GM12878 (cell line): ENCODE results near the gene GPR39. TPM values are rescaled to one million over a fixed set of nuclear protein-coding genes. Genes with fewer than 3 reads are reported as not detected.

ENCODE experiments used
- ATAC-seq: fragments of 200-7000 bp; cut with Tn5 transposase; 3 replicates; pipeline ENCODE4 v1.9.1; 2020; ENCODE audit warnings: mild to moderate bottlenecking, moderate library complexity
- BruUV-seq: library from RNA; stranded (reverse); fragments of 400-500 nt; replicated peaks from 2 replicates; lab custom pipeline; 2021; lab: Mats Ljungman, UMichigan
- CTCF ChIA-PET: fragments of 300-600 bp; sonication (Branson Sonifier 250); formaldehyde crosslinking; extraction: SDS; loops from one replicate; lab custom pipeline; 2021; ENCODE audit warnings: inconsistent platforms; lab: Yijun Ruan, JAX
- POLR2A ChIA-PET: fragments of 350-600 bp; formaldehyde crosslinking; extraction: SDS; loops from one replicate; lab custom pipeline; 2021; ENCODE audit warnings: inconsistent platforms; lab: Charles Lee
- RAD21 ChIA-PET: fragments of 300-600 bp; sonication (Branson Sonifier 250); formaldehyde crosslinking; loops from one replicate; lab custom pipeline; 2023; ENCODE audit warnings: antibody characterized with exemption; ENCODE audit not compliant: unreplicated experiment; lab: Charles Lee
- SMC1A ChIA-PET: fragments of 300-600 bp; sonication (Branson Sonifier 250); formaldehyde crosslinking; loops from one replicate; lab custom pipeline; 2023; ENCODE audit not compliant: unreplicated experiment, uncharacterized antibody; lab: Charles Lee
- DNase-seq: peaks from one replicate; pipeline ENCODE4 v3.0.0-alpha.2; 2011; ENCODE audit warnings: low read depth, low spot score
- FAIRE-seq: peaks from 3 replicates; lab custom pipeline; 2011; peaks lifted over from hg19 to GRCh38; lab: Jason Lieb, UNC
- H2AFZ ChIP-seq: 2 replicates; pipeline ENCODE4 v1.6.0; 2011; ENCODE audit warnings: low read depth, low read length, control low read depth; ENCODE audit not compliant: control insufficient read depth
- H3K27ac ChIP-seq: 2 replicates; pipeline ENCODE4 v1.5.1; 2011; ENCODE audit warnings: control low read depth; ENCODE audit not compliant: control insufficient read depth, insufficient read depth
- H3K27me3 ChIP-seq, 2 experiments: replicated peaks in 1 of 2; 2 replicates each; pipeline versions ENCODE4 v1.6.0 to v1.6.1; 2011; ENCODE audit warnings: low read length in 1 of 2; ENCODE audit not compliant: control insufficient read depth in 2 of 2, insufficient read depth in 2 of 2
- H3K36me3 ChIP-seq, 2 experiments: 2 replicates each; pipeline ENCODE4 v1.5.1; 2011; ENCODE audit warnings: low read length in 1 of 2; ENCODE audit not compliant: control insufficient read depth in 2 of 2, insufficient read depth in 2 of 2
- H3K4me1 ChIP-seq: 2 replicates; pipeline ENCODE4 v1.6.1; 2011; ENCODE audit warnings: mild to moderate bottlenecking, low read length, moderate library complexity, mixed read lengths; ENCODE audit not compliant: control insufficient read depth, insufficient read depth
- H3K4me2 ChIP-seq: 2 replicates; pipeline ENCODE4 v1.6.0; 2011; ENCODE audit warnings: control low read depth; ENCODE audit not compliant: control insufficient read depth, insufficient read depth
- H3K4me3 ChIP-seq: fragments of 200-600 bp; sonication (generic); 2 replicates; pipeline ENCODE4 v1.5.1; 2016
- H3K79me2 ChIP-seq: 2 replicates; pipeline ENCODE4 v1.6.0; 2011; ENCODE audit warnings: low read length; ENCODE audit not compliant: control insufficient read depth, insufficient read depth
- H3K9ac ChIP-seq: 2 replicates; pipeline ENCODE4 v1.8.0; 2011; ENCODE audit warnings: low read length, control low read depth, mixed read lengths; ENCODE audit not compliant: control insufficient read depth, insufficient read depth
- H3K9me3 ChIP-seq: replicated peaks from 3 replicates; pipeline ENCODE4 v1.5.1; 2011; ENCODE audit warnings: mild to moderate bottlenecking, low read length; ENCODE audit not compliant: control insufficient read depth, insufficient read depth
- H4K20me1 ChIP-seq: 2 replicates; pipeline ENCODE4 v1.6.0; 2011; ENCODE audit not compliant: control insufficient read depth, insufficient read depth
- ATF7 ChIP-seq: fragments of 450-650 bp; IDR thresholded peaks from 2 replicates; pipeline ENCODE4 v1.6.1; 2016; ENCODE audit warnings: low read depth, mild to moderate bottlenecking
- HDAC2 ChIP-seq: fragments of 200-600 bp; sonication (generic); IDR thresholded peaks from 2 replicates; pipeline ENCODE4 v1.6.1; 2017
- RCOR1 ChIP-seq: conservative IDR thresholded peaks from 2 replicates; pipeline ENCODE4 v1.6.1; 2012; ENCODE audit warnings: low read depth, low read length, improper control_type of control experiment
- WGBS: methylation state at CpG from one replicate; pipeline ENCODE4 v1.1.6; 2016; ENCODE audit warnings: low lambda C conversion rate; ENCODE audit not compliant: insufficient replicate concordance, insufficient coverage; ENCODE audit errors: missing lambda C conversion rate; 5-methylcytosine and 5-hydroxymethylcytosine counted together
- in situ Hi-C: fragments of 300-500 bp; cut with MboI; formaldehyde crosslinking; loops from 9 replicates; pipeline ENCODE4 v1.14.3; 2018; ENCODE audit warnings: mixed read lengths
- intact Hi-C: fragments of 100-400 bp; cut with micrococcal nuclease; formaldehyde crosslinking; loops from one replicate; pipeline ENCODE4 v1.14.2; 2022; ENCODE audit not compliant: unreplicated experiment
- polyA plus RNA-seq, 11 experiments: library from polyadenylated mRNA; depleted of rRNA in 4 of 11; unstranded in 6 of 11; stranded (reverse) in 5 of 11; fragments of >200 nt; fragmentation: Nextera tagmentation in 4 of 11; fragmentation: Illumina TruSeq in 1 of 11; extraction: Ambion mirVana in 4 of 11; extraction: Trizol in 1 of 11; gene quantifications; 1 replicate in 1 of 11; 2 replicates in 10 of 11; pipeline versions ENCODE4 v1.2.1 to v1.2.3, GENCODE V29; 2011 to 2016; ENCODE audit warnings: inconsistent platforms in 2 of 11, missing spikeins in 2 of 11, low read depth in 1 of 11
- total RNA-seq, 4 experiments: library from RNA; depleted of rRNA in 3 of 4; stranded (reverse); fragments of >200 nt in 3 of 4; fragmentation: Illumina TruSeq in 1 of 4; extraction: Trizol in 1 of 4; gene quantifications; 2 replicates each; pipeline versions ENCODE4 v1.2.1 to v1.2.3, GENCODE V29; 2013 to 2021
- TF ChIP-seq, protein P1 (sequence below): IDR thresholded peaks from 2 replicates; pipeline ENCODE4 v1.6.1; 2011; ENCODE audit warnings: low read depth, mild to moderate bottlenecking, low read length, moderate library complexity, borderline replicate concordance; ENCODE audit errors: extremely low read depth
- TF ChIP-seq, protein P2 (sequence below): IDR thresholded peaks from 2 replicates; pipeline ENCODE4 v1.6.1; 2012; ENCODE audit warnings: low read length, inconsistent platforms

The GPR39 gene
- total and polyA plus RNA-seq, 10 of the 15 experiments (the other 5 are each of a cell fraction or from before 2014, with no cell fraction given), result 0.05 to 0.23 TPM; not detected in 8

DNA sequence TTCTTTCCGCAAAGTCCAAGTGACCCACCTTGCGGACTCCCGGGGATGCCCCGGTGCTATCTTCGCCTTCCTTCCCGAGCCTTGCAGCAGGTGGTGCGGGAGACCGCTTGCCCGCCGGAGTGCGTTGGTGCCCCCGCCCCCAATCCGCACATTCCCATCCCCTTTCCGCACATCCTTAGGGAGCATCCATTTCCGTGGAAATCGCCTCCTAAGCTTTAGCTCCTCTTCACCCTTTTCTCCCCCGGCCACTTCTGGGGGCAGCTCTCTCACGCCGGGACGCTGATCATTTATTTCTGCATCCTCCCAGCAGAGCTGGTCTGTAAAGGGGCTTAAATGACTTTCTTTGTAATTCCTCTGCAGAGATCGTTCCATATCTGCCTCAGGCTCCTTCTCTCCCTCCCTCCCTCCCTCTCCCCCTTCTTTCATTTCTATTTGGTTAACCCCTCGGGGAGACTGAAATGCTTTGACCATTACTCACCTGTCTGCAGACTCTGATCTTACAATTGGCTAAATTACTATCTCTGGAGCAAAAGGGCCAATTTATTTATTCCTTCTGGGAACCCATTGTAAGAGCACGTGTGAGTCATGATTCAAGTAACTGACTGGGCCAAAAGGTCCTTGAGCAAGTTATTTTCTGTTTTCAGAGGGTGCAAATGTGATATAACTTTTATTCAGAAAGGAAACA lies 254.7 kb downstream of the GPR39 start:
- no peak for FAIRE-seq
- 44% methylated on average over 11 of the region's 23 CpGs for WGBS
- TF ChIP-seq HDAC2 (no peak), RCOR1 (no peak), ATF7 (no peak)
- TF ChIP-seq, protein P1, sequence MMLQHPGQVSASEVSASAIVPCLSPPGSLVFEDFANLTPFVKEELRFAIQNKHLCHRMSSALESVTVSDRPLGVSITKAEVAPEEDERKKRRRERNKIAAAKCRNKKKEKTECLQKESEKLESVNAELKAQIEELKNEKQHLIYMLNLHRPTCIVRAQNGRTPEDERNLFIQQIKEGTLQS, result no peak
- TF ChIP-seq, protein P2, sequence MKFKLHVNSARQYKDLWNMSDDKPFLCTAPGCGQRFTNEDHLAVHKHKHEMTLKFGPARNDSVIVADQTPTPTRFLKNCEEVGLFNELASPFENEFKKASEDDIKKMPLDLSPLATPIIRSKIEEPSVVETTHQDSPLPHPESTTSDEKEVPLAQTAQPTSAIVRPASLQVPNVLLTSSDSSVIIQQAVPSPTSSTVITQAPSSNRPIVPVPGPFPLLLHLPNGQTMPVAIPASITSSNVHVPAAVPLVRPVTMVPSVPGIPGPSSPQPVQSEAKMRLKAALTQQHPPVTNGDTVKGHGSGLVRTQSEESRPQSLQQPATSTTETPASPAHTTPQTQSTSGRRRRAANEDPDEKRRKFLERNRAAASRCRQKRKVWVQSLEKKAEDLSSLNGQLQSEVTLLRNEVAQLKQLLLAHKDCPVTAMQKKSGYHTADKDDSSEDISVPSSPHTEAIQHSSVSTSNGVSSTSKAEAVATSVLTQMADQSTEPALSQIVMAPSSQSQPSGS, result no peak
- no peaks in the 10 kb centered on the region for H3K79me2 ChIP-seq
- no peaks in the 10 kb centered on the region for H4K20me1 ChIP-seq
- H3K4me3 ChIP-seq, result no peak overlapping the region
- ATAC-seq, result no peak
- no peaks in the 10 kb centered on the region for H3K36me3 ChIP-seq
- CTCF ChIA-PET, result interaction anchor here (0.6 to 1.7 kb wide), 2 partner anchors 499 to 1405 kb away, joined by 3 to 4 read pairs; no protein-coding TSS in a partner anchor
- POLR2A ChIA-PET, result no interaction called here
- H3K27ac ChIP-seq, result no peak overlapping the region
- BruUV-seq, result no TSS peak
- no peak overlapping the region for H3K9ac ChIP-seq
- in situ Hi-C loops (no loop called here), intact Hi-C loops (loop anchor here (5.0 kb wide), 1 partner anchor 501 kb away; no protein-coding TSS in a partner anchor)
- no peaks in the 10 kb centered on the region for H3K9me3 ChIP-seq
- no peaks in the 10 kb centered on the region for H3K4me1 ChIP-seq
- SMC1A ChIA-PET, result no interaction called here
- RAD21 ChIA-PET, result no interaction called here
- no peak overlapping the region for H2AFZ ChIP-seq
- DNase-seq, result no peak
- no peak overlapping the region for H3K4me2 ChIP-seq
- H3K27me3 ChIP-seq, result peaks cover 5 to 6% of the 10 kb centered on the region in 2 experiments
